ENCODE measurements around the gene LY6G6F.

LY6G6F gene

DNA sequence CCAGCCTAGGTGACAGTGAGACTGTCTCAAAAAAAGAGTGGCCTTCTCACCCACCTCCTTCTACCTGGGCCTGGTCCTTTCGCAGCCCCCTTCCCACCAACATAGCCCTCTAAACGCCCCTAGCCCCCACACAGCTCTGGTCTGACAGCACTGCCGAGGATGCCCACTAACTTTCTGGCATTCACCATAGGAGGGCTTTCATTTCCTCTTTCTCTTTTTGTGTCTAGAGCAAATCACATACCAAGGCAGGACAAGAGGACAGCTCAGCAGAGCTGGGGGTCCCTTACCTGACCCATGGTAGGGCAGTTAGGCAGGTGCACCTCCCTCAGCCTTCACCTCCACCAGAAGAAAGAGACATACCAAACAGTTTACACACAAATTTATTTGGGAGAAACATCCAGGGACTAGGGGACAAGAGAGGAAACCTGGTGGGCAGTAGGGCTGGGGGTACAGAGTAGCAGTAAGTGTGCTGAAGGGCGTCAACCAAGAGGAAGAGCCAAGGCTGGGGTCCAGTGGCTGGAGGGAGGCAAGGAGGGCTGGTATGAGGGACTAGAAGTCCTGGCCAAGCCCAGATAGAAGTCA lies 30.3 kb upstream of the LY6G6F start:
- DNase-seq (ENCODE audit: low read depth in 2 of 2, low spot score in 1 of 2): no peak

DNA sequence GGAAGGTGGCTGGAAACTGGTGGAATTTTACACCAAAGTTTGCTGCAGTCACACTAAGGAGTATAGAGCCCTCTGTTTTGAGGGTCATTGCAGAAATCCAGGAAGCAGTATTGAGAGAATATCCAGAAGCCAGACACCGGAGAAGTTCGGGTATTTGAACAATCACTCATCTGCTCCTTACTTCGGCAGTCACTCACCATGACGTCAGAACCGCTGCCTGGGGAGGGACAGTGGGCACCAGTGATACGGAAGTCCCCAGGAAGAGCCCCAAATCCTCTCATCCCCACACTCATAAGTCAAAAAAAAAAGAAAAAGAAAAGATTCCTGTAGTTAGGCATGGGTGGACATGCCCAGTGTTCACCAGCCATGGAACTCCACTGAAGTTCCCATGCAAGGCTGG lies 29.8 kb upstream of the LY6G6F start:
- DNase-seq (ENCODE audit: low read depth in 2 of 2, low spot score in 1 of 2): no peak

DNA sequence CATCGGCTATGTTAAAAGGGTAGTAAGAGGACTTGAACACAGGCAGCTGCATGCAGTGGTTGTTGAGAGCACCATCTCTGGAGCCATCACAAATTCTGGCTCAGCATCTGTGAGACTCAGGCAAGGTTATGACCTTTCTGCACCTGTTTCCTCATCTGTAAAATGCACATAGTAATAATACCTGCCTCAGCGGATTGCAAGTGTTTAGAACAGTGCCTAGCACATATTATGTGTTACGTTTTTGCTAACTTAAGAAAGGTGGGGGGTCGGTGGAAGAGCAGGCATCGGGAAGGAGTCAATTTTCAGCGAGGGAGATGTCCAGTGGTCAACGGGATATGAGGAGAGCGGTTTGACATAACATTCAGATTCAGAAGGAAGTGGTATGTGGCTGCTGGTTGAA lies 28.7 kb upstream of the LY6G6F start:
- DNase-seq (ENCODE audit: low read depth in 2 of 2, low spot score in 1 of 2): no peak

DNA sequence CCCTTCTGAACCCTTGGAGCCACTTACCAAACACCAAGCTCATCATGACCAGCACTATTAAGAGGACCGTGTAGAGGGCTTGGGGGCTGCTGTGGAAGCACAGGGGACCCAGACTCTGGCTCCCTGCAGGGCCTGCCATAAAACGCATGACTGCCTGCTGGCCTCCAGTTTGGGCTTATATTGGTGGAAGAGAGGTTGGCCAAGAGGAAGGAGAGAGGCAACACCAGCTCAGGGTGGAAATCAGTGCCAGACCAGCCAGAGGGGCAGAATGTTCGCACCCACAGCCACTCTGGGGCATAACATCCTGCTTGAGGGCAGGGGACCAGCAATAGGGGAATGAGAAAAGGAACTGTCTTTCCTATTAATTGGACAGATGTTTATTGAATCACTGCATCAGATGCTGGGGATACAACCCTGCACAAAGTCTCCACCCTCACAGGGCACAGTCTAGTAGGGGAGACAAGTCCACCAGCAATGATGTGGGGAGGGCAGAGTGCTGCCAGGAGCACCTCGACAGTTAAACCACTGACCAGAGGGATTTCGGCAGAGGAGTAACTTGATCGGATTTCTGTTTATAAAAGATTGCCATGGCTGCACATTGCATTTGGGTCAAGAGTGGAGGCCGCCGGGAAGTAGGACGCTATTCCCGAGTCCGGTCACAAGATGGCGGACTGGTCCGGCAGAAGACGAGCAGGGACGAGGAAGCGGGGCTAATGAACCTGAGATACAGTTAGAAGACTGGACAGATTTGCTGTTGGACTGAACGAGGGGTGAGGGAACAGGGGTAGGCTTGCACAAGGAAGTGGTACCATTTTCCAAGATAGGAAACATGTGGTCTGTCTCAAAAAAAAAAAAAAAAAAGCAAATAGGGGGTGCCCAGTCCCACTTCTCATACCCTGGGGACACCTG lies 26.2 kb upstream of the LY6G6F start, which contains the start of gene LY6G5C:
LY6G5C (minus strand) TSS at position 842 of the 909 bp plus-strand sequence; CDS start at position 148, 694 bp downstream.
- DNase-seq (ENCODE audit: low read depth in 2 of 2, low spot score in 1 of 2): peak in 1 of 2 donors; percentile 28

DNA sequence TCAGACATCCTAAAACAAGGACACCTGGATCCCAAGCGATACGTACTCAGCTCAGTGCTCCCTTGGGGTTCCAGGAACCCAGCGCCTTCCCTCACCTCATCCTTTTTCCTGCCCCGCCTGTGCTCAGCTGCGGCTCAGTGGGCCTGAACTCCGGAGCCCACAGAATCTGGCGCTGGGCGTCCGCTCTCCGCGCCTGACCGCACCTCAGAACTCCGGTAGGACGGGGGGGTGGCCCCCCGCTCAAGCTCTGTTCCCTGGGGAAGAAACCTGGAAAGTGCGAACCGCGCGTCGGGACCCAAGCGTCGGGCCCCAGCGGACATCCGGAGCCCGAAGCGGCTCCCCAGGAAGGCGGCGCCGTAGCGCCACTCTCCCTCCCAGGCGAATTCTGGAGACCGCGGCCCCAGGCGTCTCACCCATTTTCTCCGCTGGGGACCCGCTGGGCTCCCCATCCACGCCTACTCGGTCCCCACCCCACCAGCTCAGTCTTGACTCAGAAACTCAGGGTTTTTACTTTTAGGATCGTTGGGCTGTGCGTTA lies 25.5 kb upstream of the LY6G6F start:
- DNase-seq (ENCODE audit: low read depth in 2 of 2, low spot score in 1 of 2): no peak

DNA sequence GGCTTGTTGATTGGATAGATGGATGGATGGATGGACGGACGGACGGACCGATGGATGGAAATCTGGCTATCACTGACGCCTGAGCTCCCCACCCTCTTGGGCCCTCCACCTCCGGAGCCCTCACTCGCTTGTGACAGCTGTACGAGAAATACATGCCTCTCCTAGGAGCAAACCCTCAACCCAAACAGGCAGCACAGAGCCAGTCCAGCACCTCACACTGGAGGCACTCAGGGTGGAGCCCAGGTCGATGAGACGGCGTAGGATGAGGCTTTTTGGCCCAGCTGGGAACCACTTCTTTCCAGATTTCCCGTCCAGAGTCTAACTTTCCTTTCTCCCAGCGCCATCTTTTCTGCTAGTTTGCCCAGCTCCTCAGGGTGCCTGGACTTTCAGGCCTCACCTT lies 23.1 kb upstream of the LY6G6F start:
- no peak for DNase-seq (ENCODE audit: low read depth in 2 of 2, low spot score in 1 of 2)

DNA sequence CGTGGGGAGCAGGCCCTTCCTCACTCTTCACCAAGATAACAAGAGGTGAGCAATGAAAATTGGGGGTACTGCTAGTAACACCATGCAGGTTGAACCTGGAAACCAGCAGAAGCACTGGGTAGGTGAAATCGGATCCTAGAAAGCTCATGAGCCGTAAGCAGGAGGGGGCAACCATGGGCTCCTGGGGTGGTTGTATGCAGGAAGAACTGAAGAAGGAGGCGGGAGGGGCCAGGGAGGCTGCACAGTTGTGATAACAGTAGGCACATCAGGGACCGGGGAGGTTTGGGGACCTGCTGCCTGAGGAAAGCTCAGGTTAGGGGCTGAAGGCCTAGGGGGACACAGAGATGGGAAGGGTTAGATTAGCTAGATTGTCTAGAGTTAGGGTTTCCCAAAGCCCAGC lies 20.2 kb upstream of the LY6G6F start:
- no peak for DNase-seq (ENCODE audit: low read depth in 2 of 2, low spot score in 1 of 2)

DNA sequence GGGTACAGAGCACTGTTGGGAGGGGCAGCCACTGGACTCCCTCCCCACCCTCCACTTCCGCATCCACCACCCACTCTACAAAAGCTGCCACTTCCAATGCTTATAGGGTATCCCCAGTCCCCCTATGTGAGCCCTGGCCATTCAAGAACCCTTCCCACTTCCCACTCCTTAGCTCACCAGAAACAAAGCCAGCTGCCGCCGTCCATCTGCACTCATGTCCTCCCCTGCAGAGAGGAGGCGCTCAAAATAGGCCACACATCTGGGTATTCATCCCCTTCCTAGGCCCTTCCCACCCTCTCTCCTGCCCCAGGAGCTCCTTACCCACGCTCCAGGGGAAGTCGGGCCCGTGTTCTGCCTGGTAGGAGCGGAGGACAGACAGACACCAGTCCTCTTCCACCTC lies 19.3 kb upstream of the LY6G6F start:
- DNase-seq (ENCODE audit: low read depth in 2 of 2, low spot score in 1 of 2): no peak

DNA sequence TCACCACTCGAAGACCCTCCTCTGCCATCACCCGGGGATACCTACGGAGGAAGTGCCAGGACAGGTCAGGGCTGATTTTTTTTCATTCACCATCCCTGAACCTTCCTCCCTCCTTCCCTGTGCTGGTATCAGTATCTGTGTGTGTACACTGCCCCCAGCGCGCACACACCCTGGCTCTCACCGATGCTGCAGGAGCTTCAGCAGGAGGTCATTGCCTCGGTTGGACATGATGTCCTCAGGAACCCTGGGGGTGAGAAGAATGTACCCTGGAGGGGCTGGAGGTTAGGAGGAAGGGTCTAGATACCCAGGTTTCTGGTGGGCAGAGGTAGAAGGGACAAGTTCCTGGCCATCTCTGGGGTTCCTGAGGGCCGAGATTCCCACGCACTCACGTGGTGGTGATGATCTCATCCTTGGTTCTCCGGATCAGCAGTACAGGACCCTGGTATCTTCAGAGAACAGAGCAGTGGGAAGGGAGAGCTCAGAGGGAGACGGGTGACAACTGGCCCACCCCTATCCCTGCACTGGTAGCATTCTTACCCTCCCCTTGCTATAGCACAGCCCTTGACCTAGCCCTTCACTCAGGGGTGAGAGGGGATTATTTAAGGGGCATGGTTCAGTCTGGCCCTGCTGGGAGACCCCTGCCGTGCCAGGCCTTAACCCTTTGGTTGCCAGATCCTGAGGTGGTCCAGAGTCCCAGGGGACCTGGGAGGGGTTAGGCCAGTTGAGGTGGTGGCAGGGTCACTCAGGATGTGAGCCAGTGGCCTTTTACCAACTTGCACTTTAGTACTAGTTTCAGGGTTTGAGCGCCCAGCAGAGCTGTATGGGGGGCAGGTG lies 18.6 kb upstream of the LY6G6F start:
- DNase-seq (ENCODE audit: low read depth in 2 of 2, low spot score in 1 of 2): no peak

DNA sequence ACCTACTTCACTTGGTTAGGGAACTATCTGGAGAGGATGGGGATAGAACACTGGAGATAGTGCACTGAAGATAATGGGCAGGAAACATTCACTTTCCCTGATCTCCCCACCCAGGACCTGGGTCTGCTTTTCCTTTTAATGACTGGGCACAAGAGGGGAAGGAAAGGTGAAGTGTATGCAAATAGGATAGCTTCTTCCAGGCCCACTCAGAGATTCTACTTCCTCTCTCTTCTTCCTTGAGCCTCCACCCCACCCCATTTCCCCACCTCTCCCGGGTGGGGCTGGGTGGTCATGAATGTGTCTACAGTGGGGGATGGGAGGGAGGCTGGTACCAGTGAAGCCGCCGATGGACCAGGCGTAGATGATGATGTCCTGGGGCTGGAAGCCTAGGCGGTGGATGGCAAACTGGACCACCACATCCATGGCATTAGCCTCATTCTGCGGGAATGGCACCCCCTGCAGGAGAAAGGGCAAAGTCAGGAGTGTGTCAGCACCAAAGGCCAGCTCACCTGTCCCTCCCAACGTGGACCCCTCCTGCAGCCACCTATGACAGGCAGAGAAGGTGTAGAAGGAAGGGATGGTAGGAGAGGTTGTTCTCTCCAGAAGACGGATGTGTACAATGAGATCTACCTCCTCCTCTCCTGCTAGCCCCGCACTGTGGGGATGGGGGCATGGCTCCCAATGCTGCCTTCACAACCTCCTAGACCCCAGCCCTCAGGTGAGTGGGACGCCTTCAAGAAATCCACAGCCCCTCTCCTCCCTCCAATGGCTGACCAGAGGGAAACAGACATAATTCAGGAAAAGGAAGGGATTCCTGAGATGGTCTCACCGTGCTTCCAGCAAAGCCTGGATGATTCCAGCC lies 17.2 kb upstream of the LY6G6F start:
- DNase-seq (ENCODE audit: low read depth in 2 of 2, low spot score in 1 of 2): no peak

DNA sequence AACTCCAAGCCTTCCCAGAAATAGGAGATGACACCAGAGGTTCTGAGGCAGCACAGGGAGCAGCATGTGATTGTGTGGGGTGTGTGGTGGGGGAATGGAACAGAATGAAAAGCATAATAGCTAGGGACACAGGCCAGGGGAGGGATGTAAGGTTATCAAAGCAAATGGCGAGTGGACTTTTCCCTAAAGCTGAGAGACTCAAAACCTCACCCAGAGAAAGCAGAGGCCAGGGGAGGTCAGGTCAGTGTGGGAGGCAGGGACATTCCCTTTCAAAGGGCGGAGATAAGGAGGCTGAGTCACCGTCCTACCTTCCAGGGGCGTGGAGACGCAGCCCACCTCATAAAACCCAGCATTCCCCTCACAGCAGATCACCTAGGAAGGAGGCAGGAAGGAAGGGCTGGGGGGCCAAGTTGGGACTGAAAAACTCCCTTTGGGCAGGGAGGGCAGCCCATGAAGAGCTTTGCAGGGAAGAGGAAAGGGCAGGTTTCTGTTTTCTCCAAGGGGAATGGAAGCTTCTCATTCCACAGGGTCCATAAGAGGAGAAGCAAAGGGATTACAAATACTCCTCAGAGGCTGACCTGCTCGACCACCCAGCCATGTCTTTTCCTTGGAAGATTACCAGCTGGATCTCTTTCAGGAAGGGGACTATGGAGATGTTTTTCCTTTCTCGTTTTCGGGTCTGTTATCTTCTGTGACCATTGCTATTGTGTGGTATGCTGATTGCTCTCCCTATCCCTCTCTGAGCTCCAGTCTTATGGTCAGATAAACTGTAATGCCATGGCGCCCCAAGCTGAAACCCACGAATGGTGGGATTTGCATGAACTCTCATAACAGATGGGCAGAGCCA lies 16.2 kb upstream of the LY6G6F start:
- DNase-seq (ENCODE audit: low read depth in 2 of 2, low spot score in 1 of 2): no peak

DNA sequence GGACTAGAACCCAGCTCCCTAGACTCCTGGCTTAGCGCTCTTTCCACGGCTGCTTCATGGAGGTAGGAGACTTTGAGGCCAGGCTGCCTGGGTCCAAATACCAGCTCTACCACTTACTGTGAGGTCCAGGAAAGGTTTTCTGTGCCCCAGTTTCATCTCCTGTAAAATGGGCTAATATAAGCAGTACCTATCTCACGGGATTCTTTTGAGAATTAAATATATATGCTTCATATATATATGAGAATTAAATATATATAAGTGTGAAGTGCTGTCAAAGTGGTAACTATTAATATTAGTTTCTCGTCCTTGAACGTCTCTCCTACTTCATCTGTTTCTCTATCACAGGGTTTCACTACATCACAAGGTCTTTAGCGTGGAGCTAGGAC lies 15.6 kb upstream of the LY6G6F start:
- DNase-seq (ENCODE audit: low read depth in 2 of 2, low spot score in 1 of 2): no peak

DNA sequence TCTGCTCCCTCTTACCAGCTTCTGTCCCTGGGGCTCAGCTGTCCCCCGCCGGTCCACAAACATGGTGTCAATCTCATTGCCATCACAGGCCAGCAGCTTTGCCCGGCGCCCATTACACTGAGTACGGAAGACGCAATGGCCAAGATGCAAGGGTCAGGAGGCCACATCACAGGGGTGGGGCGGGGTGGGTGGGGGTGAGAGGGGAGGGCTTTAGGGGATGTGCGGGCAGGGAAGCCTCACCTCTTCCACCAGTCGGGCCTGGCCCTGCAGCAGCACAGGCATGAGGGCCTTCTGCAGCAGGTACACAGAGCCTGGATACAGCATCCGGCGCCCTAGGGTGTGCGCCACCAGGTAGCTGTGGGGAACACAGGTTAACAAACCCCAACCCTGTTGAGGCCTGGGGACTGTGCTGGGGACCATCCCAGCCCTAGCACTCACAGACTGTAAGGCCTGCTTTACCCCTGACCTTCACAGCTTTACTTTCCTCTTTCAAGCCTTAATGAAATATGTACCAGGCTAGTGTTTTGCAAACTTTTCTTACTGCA lies 15.0 kb upstream of the LY6G6F start:
- no peak for DNase-seq (ENCODE audit: low read depth in 2 of 2, low spot score in 1 of 2)

DNA sequence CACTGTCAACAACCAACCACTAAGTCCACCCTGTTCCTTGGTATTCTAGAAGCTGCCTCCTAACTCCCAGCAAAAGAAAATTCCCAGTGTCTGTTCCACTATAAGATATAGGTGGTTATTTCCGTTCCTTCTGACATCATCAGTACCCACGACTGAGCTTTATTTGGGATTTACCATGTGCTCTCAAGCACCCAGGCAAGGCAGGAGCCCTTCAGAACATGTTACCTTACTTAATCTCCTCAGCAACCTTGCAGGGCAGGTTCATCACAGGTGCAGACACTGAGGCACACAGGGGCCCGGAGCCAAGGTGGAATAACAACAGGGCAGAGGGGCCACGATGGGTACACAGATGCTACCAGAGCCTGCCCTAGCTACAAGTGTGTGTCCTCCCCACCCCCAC lies 14.3 kb upstream of the LY6G6F start:
- DNase-seq (ENCODE audit: low read depth in 2 of 2, low spot score in 1 of 2): no peak

DNA sequence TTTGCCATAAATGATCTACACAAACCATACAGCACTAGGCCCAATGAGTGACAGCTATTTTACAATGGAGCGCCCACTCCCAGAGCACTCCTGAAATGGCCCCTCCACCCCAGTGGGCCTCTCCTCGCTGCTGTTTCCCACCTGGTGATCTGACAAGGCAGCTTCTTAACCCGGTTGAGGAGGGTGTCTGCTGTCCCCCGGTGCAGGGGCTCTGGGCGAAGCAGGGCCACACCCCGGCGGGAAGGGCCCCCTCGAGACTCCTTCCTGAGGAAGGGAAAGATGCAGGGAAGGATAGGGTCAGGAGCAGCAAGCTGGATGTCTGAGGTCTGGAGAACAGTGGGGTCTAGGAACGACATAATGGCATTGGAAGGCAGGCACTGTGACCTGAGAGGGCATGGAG lies 13.8 kb upstream of the LY6G6F start:
- no peak for DNase-seq (ENCODE audit: low read depth in 2 of 2, low spot score in 1 of 2)

DNA sequence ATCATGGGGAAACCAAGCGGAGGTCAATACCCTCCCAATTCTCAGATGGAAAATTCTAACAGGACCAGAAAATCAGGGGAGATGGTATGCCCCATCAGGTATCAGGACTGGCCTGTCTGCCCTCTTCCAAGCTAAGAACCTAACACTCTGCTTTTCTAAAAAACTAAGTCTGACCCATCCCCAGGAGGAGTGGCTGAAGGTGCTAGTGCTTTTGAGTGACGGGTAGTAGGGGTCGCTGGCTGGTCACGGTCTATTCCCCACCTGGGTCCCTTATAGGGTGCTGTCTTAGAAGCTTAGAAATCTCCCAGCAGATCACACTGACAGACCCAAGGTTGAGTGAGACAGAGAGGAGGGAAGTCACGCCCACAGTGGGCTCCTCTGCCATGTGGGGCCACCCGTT lies 13.1 kb upstream of the LY6G6F start:
- no peak for DNase-seq (ENCODE audit: low read depth in 2 of 2, low spot score in 1 of 2)

DNA sequence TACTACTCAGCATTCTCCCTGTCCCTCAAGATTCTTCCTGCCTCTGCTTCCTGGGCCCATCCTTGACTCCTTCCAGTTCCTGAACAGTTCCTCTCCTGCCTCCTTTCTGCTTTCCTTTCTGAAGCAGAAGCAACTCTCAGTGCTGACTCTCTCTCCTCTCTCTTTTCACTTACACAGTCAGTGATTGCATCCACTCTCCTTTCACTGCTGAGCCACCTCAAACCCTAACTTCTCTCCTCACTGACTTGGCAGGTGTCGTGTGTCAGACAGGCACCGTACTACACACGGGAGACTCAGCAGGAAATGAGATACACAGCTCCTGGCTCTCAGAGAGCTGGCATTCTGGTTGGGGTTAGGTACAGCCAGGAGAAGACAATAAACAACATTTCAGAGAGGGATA lies 9.1 kb upstream of the LY6G6F start:
- no peak for DNase-seq (ENCODE audit: low read depth in 2 of 2, low spot score in 1 of 2)

DNA sequence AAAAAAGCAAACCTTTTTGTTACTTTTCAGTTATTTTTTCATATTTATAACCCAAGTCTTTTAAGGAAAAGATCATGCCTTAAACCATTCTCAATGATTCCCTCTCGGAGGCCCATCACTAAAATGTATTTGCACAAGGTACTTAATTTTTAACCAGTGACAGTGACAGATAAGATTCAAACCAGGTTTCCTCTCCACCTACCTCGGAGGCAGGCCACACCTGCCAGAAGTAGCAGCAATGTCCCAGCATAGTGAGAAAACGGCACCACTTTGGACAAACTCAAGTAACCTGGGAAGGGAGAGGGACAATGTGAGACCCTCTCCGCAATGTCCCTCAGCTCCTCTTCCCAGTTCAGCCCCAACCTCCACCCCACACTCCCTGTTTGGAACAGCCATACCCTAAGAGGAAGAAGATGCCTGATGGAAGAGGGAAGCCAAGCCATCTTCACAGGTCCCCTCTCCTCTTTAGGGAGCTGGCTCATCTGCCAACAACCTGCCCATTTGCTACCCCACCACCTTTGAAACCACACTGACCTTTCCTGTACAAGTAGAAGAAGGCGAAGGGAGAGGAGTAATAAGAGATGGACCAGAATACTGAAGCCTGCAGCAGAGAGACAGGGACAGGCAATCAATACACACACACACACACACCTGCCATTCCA lies 5.8 kb upstream of the LY6G6F start:
- DNase-seq (ENCODE audit: low read depth in 2 of 2, low spot score in 1 of 2): no peak

Measured in stimulated activated CD8-positive, alpha-beta memory T cell treated with anti-CD3 and anti-CD28 coated beads, Interleukin-4, amount 100 ng/mL, for 4 hours (primary cell).